ENCODE measurements around the gene NRP2. TPM values are rescaled to one million over a fixed set of nuclear protein-coding genes. Genes with fewer than 3 reads are reported as not detected.

NRP2 gene
- total RNA-seq, 1 donor from 2014 or later: 76.7 TPM

- Histone ChIP-seq H3K36me3 (ENCODE audit: insufficient read depth, low read length) (peaks cover 14% of the 10 kb centered on the region), H3K79me2 (ENCODE audit: insufficient read depth, low read length) (no peaks in the 10 kb centered on the region), H3K4me3 (ENCODE audit: insufficient read depth, low read depth, low read length) (no peak overlapping the region), H4K20me1 (ENCODE audit: insufficient read depth, low read length) (no peaks in the 10 kb centered on the region), H3K9ac (ENCODE audit: low read length) (no peak overlapping the region), H2AFZ (ENCODE audit: low read depth, low read length) (no peak overlapping the region), H3K4me1 (ENCODE audit: insufficient read depth, low read length) (peaks cover 48% of the 10 kb centered on the region), H3K27ac (ENCODE audit: low read depth, low read length) (peak overlapping the region; percentile 30), H3K9me3 (ENCODE audit: insufficient read depth, low read depth, low read length) (no peaks in the 10 kb centered on the region), H3K4me2 (ENCODE audit: low read length) (no peak overlapping the region), H3K27me3 (ENCODE audit: insufficient read depth, low read length) (no peaks in the 10 kb centered on the region)
- Mint-ChIP-seq H3K4me1 (ENCODE audit: low read depth, unreplicated experiment) (peaks cover 46% of the 10 kb centered on the region), H3K9me3 (ENCODE audit: unreplicated experiment) (no peaks in the 10 kb centered on the region), H3K36me3 (ENCODE audit: low read depth, unreplicated experiment) (peaks cover 8% of the 10 kb centered on the region), H3K27me3 (ENCODE audit: low read depth, unreplicated experiment) (peaks cover 1% of the 10 kb centered on the region), H3K27ac (ENCODE audit: unreplicated experiment) (no peak overlapping the region), H3K4me3 (ENCODE audit: unreplicated experiment) (no peak overlapping the region)
- FAIRE-seq (no peak), DNase-seq (ENCODE audit: low read depth) (no peak)
- no peak for TF ChIP-seq CTCF (IDR thresholded peaks at IDR 0.05; ENCODE audit: insufficient read depth, low read depth, low read length)
- no peak for TF ChIP-seq EZH2 (IDR thresholded peaks at IDR 0.05; ENCODE audit: insufficient read depth, low read length)
These were observed 50.8 kb downstream of the NRP2 start for GRCh38 chr2:205733082-205733481.

- TF ChIP-seq EZH2 (IDR thresholded peaks at IDR 0.05; ENCODE audit: insufficient read depth, low read length): no peak
- TF ChIP-seq CTCF (IDR thresholded peaks at IDR 0.05; ENCODE audit: insufficient read depth, low read depth, low read length): no peak
- Histone ChIP-seq H3K4me2 (ENCODE audit: low read length) (no peak overlapping the region), H3K4me1 (ENCODE audit: insufficient read depth, low read length) (peaks cover 48% of the 10 kb centered on the region), H3K4me3 (ENCODE audit: insufficient read depth, low read depth, low read length) (no peak overlapping the region), H3K27me3 (ENCODE audit: insufficient read depth, low read length) (no peaks in the 10 kb centered on the region), H3K79me2 (ENCODE audit: insufficient read depth, low read length) (no peaks in the 10 kb centered on the region), H2AFZ (ENCODE audit: low read depth, low read length) (no peak overlapping the region), H3K9me3 (ENCODE audit: insufficient read depth, low read depth, low read length) (no peaks in the 10 kb centered on the region), H3K27ac (ENCODE audit: low read depth, low read length) (peak overlapping the region; percentile 37), H3K36me3 (ENCODE audit: insufficient read depth, low read length) (peaks cover 12% of the 10 kb centered on the region), H3K9ac (ENCODE audit: low read length) (peak overlapping the region; percentile 30), H4K20me1 (ENCODE audit: insufficient read depth, low read length) (no peaks in the 10 kb centered on the region)
- Mint-ChIP-seq H3K4me1 (ENCODE audit: low read depth, unreplicated experiment) (peaks cover 46% of the 10 kb centered on the region), H3K36me3 (ENCODE audit: low read depth, unreplicated experiment) (peaks cover 9% of the 10 kb centered on the region), H3K27ac (ENCODE audit: unreplicated experiment) (peak overlapping the region; percentile 94), H3K9me3 (ENCODE audit: unreplicated experiment) (no peaks in the 10 kb centered on the region), H3K27me3 (ENCODE audit: low read depth, unreplicated experiment) (peaks cover 2% of the 10 kb centered on the region), H3K4me3 (ENCODE audit: unreplicated experiment) (no peak overlapping the region)
- FAIRE-seq (no peak), DNase-seq (ENCODE audit: low read depth) (no peak)
These were observed 51.3 kb downstream of the NRP2 start for GRCh38 chr2:205733648-205734047.

- FAIRE-seq (peak; percentile 52), DNase-seq (ENCODE audit: low read depth) (peak; percentile 85)
- no peak overlapping the region for H2AFZ ChIP-seq (ENCODE audit: low read depth, low read length)
- Mint-ChIP-seq H3K9me3 (ENCODE audit: unreplicated experiment) (no peaks in the 10 kb centered on the region), H3K27me3 (ENCODE audit: low read depth, unreplicated experiment) (peaks cover 2% of the 10 kb centered on the region), H3K27ac (ENCODE audit: unreplicated experiment) (peak overlapping the region; percentile 94), H3K4me1 (ENCODE audit: low read depth, unreplicated experiment) (peaks cover 46% of the 10 kb centered on the region), H3K36me3 (ENCODE audit: low read depth, unreplicated experiment) (peaks cover 9% of the 10 kb centered on the region), H3K4me3 (ENCODE audit: unreplicated experiment) (peak overlapping the region; percentile 66)
- no peak for TF ChIP-seq CTCF (IDR thresholded peaks at IDR 0.05; ENCODE audit: insufficient read depth, low read depth, low read length)
- no peak for TF ChIP-seq EZH2 (IDR thresholded peaks at IDR 0.05; ENCODE audit: insufficient read depth, low read length)
- H3K4me1 ChIP-seq (ENCODE audit: insufficient read depth, low read length): peaks cover 43% of the 10 kb centered on the region
- H4K20me1 ChIP-seq (ENCODE audit: insufficient read depth, low read length): no peaks in the 10 kb centered on the region
- H3K36me3 ChIP-seq (ENCODE audit: insufficient read depth, low read length): peaks cover 12% of the 10 kb centered on the region
- H3K79me2 ChIP-seq (ENCODE audit: insufficient read depth, low read length): no peaks in the 10 kb centered on the region
- peak overlapping the region; percentile 29 for H3K9ac ChIP-seq (ENCODE audit: low read length)
- no peaks in the 10 kb centered on the region for H3K27me3 ChIP-seq (ENCODE audit: insufficient read depth, low read length)
- H3K4me3 ChIP-seq (ENCODE audit: insufficient read depth, low read depth, low read length): no peak overlapping the region
- peak overlapping the region; percentile 59 for H3K27ac ChIP-seq (ENCODE audit: low read depth, low read length)
- peak overlapping the region; percentile 48 for H3K4me2 ChIP-seq (ENCODE audit: low read length)
- no peaks in the 10 kb centered on the region for H3K9me3 ChIP-seq (ENCODE audit: insufficient read depth, low read depth, low read length)
These were observed 52.2 kb downstream of the NRP2 start for GRCh38 chr2:205734436-205735037.

Measured in astrocyte (in vitro differentiated cells and primary cell).